GM19351 (cell line): ENCODE measurements around the gene FAM13A.

ENCODE experiments used
- ATAC-seq: cut with Tn5 transposase; IDR thresholded peaks from one replicate; pipeline ENCODE4 v1.9.1; 2021; ENCODE audit warnings: mild to moderate bottlenecking, moderate library complexity; ENCODE audit not compliant: unreplicated experiment

The FAM13A gene

GRCh38 chr4:88818631-88819470 is 238.1 kb downstream of the FAM13A start:
- peak; percentile 37 for ATAC-seq

GRCh38 chr4:88817740-88818139 is 239.2 kb downstream of the FAM13A start:
- ATAC-seq: no peak

GRCh38 chr4:88816360-88816759 is 240.6 kb downstream of the FAM13A start:
- ATAC-seq: no peak

GRCh38 chr4:88814043-88814617 is 242.9 kb downstream of the FAM13A start:
- ATAC-seq: no peak

GRCh38 chr4:88813013-88813412 is 244.0 kb downstream of the FAM13A start:
- no peak for ATAC-seq

GRCh38 chr4:88812420-88812819 is 244.6 kb downstream of the FAM13A start:
- no peak for ATAC-seq

- no peak for ATAC-seq
These were observed 245.1 kb downstream of the FAM13A start for GRCh38 chr4:88811904-88812303.

GRCh38 chr4:88810325-88810724 is 246.7 kb downstream of the FAM13A start:
- no peak for ATAC-seq

- no peak for ATAC-seq
These were observed 247.3 kb downstream of the FAM13A start for GRCh38 chr4:88809576-88810219.

GRCh38 chr4:88809101-88809500 is 247.9 kb downstream of the FAM13A start:
- no peak for ATAC-seq

GRCh38 chr4:88807499-88807898 is 249.5 kb downstream of the FAM13A start:
- ATAC-seq: no peak

- no peak for ATAC-seq
These were observed 252.8 kb downstream of the FAM13A start for GRCh38 chr4:88804234-88804633.

- ATAC-seq: peak; percentile 78
These were observed 253.3 kb downstream of the FAM13A start for GRCh38 chr4:88803600-88804096.

- ATAC-seq: no peak
These were observed 254.2 kb downstream of the FAM13A start for GRCh38 chr4:88802585-88803286.

GRCh38 chr4:88802138-88802537 is 254.8 kb downstream of the FAM13A start:
- no peak for ATAC-seq

- no peak for ATAC-seq
These were observed 257.1 kb downstream of the FAM13A start for GRCh38 chr4:88799900-88800299.

GRCh38 chr4:88797725-88798124 is 259.3 kb downstream of the FAM13A start:
- ATAC-seq: no peak

GRCh38 chr4:88796545-88796944 is 260.4 kb downstream of the FAM13A start:
- no peak for ATAC-seq

GRCh38 chr4:88794952-88795351 is 262.0 kb downstream of the FAM13A start:
- no peak for ATAC-seq

- ATAC-seq: no peak
These were observed 262.8 kb downstream of the FAM13A start for GRCh38 chr4:88794087-88794690.

GRCh38 chr4:88793475-88793874 is 263.5 kb downstream of the FAM13A start:
- peak; percentile 67 for ATAC-seq
